A673 (cell line): ENCODE results near the gene GABRB2.

Experiments used
- EZH2 ChIP-seq: fragments of 200-600 bp; sonication (generic); IDR thresholded peaks from 2 replicates; pipeline ENCODE4 v1.6.1; 2017; ENCODE audit warnings: borderline replicate concordance, low read depth, mild to moderate bottlenecking, mixed read lengths, antibody characterized with exemption, low read length; ENCODE audit not compliant: poor library complexity, severe bottlenecking
- TF ChIP-seq, protein P1 (sequence below): fragments of 300-800, 200-600 bp; sonication (generic); conservative IDR thresholded peaks from 2 replicates; pipeline ENCODE4 v1.5.1; 2017; ENCODE audit warnings: low read depth, mild to moderate bottlenecking, antibody characterized with exemption, low read length, moderate library complexity, mixed read lengths

DNA sequence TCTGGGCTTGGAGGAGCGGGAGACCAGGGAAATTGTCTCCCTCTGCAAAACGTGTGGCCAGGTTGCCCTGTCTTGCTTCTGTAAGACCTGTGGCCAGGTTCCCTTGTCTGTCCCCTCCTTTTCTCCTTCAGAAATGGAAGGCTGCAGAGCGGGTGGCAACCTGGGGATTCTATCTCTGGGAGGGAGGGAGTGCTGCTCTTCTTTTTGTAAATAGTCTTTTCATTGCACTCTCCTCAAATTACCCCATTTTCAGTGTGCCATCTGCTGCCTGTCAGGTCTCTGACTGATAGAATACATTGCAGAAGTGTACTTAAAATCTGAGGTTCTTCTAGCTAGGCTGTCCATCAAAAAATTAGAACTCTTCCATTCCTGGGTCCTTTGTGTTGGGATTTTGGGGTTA lies 126.0 kb downstream of the GABRB2 start:
- TF ChIP-seq, protein P1, sequence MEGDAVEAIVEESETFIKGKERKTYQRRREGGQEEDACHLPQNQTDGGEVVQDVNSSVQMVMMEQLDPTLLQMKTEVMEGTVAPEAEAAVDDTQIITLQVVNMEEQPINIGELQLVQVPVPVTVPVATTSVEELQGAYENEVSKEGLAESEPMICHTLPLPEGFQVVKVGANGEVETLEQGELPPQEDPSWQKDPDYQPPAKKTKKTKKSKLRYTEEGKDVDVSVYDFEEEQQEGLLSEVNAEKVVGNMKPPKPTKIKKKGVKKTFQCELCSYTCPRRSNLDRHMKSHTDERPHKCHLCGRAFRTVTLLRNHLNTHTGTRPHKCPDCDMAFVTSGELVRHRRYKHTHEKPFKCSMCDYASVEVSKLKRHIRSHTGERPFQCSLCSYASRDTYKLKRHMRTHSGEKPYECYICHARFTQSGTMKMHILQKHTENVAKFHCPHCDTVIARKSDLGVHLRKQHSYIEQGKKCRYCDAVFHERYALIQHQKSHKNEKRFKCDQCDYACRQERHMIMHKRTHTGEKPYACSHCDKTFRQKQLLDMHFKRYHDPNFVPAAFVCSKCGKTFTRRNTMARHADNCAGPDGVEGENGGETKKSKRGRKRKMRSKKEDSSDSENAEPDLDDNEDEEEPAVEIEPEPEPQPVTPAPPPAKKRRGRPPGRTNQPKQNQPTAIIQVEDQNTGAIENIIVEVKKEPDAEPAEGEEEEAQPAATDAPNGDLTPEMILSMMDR = no peak
- no peak for TF ChIP-seq EZH2
